DMS 273 (cell line): Measurements from ENCODE around the gene MCAT.
"Not testable (repeated sequence)": the region's sequence is repeated elsewhere in the genome, so short reads cannot be mapped to it uniquely, and the experiment has no call there.

ENCODE experiments used
- DNase-seq: peaks from one replicate; lab custom pipeline; 2025; ENCODE audit not compliant: unreplicated experiment; lab: John Stamatoyannopoulos, UW

The MCAT gene

DNA sequence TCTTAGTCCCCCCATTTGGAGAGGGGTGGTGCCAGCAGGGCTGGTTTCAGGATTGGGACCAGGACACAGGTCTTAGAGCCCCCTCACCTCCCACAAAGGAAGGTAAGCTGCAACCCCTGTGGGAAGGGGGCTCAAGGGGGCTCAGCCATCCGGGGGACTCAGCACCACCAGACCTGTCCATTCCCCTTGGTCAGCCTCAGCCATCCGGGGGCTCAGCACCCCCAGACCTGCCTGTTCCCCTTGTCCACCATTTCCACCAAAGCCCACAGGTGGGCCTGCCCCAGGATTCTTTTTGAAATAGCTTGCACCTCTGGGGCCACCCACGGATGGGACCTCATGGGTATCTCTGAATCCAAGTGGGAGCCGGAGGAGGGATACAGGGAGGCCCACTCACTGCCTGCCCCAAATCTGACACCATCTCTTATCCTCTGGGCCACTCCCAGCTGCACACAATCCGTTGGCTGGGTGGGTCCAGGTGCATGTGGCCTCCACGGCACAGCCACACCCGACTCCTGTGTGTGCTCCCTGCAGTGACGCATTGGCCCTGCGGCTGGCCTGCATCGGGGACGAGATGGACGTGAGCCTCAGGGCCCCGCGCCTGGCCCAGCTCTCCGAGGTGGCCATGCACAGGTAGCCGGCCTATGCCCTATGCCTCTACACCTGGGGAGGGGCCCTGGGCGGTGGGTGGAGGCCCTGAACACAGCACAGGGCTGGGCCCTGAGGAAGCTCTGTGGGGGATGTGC, 15.9 kb downstream of the MCAT start:
- no peak for DNase-seq

DNA sequence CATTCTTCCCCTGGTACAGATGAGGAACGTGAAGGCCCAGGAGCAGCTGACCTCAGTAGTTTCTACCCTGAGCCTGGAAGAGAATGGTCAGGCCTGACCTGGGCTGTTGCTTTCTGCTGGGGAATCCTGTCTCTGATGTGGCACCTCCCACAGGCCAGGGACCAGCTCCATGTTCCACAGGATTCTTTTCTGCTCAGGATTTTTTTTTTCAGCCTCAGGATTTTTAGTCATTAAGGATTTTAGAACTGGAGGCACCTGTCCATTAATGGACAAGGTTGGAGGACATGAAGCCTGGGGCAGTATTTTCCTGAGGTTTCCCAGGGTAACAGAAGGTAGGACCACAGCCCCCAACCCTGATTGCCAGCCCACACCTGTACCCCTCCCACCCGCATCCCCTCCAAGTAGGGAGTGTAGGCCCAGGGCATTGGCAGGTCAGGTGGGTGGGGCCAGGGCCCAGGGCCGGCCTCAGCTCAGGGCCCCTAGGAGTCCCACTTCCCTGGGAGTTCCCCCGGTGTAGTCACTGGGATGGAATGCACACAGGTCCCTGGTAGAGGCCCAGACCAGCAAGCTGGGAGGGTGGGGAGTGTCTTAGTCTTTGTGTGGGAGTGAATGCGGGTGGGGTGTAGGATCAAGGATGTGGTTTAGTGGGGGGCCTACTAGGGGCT, 16.6 kb downstream of the MCAT start:
- no peak for DNase-seq

DNA sequence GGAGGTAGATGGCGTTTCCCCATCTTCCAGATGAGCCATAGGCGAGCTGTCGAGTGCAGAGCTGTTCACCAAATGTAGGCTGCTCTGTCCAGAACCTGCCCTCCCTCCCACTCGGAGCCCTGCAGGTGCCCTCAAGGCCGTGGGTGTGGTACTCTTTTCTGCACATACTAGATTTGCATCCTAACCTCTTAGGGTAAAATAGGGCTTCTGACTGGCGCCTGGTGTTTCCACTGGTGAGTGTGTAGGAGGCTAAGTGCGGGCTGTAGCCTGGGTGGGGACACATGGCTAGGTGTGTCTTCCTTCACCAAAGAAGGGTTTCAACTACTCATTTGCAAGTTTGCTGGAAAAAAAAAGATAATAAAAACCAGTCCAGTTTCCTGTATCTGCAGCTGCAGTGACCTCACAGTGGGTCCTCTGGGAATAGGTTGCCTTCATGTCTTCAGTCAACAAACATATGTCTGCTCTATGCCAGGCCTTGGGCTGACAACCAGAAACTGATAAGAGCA, 24.2 kb downstream of the MCAT start:
- no peak for DNase-seq

DNA sequence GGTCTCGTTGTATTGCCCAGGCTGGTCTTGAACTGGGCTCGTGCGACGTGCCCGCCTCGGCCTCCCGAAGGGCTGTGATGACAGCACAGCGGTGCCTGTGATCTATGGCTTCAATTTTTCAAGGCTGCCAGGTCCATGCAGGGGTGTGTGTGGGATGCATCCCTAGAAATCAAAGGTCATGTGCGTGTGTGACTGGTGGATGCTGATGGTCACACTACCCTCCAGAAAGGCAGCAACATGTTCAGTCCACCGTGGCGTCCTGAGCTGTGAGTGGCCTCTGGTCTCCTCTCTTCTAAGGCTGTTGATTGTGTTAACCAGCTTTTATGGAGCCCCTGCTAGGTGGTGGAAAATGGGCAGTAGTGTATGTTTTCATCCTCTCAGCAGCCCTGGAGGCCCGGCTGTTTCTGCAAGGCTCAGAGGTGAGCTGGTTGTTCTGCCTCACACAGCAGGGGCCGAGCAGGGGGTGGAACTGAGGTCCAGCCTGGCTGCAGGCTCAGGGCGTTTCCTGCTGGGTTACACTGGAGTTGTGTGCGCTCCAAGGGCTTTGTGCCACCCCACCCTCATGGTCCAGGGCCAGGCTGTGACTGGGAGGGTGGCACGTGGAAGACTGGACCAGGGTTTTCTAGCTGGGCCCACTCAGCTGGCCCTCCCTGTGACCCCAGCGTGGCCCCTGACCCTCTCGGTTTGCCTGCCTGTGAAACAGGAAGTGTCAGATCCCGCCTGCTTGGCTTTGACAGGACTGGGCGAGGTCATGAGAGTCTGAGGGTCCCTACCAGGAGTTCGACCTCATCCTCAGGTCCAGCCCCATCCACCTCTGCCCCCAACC, 25.0 kb downstream of the MCAT start:
- no peak for DNase-seq

DNA sequence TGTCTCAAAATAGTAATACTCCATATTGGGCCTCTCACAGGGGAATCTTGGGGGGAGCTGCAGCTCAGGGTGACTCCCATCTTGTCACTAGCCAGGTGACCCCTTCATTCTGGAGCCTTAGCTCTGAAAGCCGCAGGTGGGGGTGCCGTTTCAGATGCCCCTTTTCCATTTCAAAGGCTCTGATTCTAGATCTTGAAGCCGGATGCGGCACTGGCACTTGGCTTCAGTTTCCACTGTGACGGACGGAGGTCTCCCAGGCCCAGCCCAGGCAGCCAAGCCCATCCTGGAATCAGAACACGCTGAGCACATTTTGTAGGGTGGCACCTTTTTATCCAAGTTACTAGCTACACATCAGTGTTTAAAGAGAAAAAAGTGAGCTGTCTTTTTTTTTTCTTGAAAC, 26.3 kb downstream of the MCAT start:
- DNase-seq: no peak

DNA sequence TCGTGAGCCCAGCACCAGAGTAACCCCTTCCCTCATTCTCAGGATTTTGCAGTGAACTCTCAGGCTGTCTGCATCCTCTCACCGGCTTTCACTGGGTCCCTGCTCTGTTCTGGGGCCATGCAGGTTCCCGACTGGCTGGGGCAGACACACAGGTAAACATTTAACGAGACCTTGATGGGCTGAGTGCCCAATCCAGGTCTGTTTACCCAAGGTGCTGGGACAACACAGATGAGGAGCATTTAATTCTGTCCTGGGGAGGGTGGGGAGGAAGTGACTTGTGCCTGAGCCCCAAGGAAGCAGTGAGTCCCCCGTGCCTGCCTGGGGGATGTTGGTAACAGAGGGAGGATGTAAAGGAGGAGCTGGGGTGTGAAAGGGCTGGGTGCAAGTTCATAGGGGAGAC, 28.2 kb downstream of the MCAT start:
- no peak for DNase-seq

DNA sequence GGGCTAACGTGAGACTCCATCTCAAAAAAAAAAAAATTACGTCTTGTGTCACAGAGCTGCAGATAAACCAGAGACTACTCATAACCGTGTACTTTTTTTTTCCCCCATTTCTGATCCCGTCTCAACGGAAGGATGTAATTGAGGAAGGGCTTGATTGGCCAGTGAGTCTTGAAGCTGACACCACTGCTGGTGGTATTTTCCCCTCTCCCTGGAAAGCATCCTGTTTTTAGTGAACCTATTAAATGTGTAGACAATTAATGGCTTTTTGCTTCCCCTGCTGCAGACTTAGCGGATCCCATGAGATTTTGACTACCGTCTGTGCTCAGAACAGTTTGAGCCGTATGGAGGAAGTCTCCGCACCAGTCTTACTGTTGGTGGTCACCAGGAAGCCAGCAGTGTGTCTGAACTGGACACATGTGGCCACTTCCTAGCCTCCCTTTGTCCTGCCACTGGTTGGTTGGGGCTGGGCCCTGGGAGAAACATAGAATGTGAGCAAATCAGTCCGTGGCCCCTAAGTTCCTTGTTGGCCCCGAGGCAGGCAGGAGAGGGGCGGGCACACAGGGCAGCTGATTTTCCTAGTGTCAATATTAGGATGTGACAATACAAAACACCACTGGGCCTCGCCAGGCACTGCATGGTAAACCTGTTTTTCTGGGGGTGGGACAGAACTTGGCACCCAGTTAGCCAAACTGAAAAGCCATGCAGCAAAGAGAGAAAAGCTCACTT, 29.5 kb downstream of the MCAT start:
- DNase-seq: no peak

DNA sequence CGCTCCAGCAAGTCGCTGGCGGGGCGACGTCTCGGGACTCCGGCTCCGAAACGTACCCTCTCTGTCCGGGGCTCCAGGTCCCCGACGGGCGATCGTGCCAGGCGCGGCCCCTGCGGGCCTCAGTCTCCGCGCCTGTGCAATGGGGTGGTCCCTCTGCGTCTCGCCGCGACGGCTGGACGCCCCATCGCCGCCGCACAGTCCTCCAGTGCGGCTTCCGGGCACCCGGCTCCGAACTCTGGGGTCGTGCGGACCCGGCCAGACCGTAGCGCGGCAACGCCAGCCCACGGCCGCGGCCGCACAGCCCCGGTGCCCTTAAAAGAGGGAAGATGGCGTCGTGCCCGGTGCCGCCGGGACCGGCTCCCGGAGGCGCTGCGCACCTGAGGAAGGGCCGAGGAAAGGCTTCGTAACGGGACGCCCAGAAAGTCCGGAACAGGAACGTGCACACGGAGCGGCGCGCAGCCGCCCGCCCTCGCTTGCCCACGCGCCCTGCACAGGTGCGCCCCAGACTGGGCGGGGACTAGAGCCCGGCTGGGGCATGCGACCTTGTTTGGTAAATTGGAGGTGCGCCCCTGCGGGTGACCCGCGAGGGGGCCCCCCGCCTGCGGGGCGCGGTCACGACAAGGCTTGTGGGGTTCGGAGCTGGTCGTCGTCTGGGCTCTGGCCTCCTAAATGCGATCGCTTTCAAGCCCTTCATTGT, 32.1 kb downstream of the MCAT start:
- DNase-seq: peak; percentile 33

DNA sequence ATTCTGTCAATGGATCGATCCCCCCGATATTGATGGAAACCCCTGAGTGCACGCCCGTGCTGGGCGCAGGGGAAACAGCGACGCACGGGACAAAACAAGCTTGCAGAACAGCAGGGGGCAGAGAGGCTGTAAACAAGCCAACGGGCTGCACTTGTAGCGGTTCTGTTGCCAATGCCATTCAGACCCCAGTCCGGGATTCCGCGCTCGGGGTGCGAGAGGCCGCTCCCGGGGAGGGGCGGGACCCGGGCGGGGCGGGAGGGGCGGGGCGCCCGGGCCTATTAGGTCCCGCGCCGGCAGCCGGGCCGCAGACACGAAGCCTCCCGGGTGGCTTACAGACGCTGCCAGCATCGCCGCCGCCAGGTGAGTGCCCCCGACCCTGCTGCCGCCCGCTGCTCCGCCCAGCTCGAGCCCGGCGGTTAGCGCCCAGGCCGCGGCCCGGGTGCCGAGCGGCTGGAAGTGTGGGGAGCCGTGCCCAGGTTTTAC, 32.7 kb downstream of the MCAT start, which contains the start of gene BIK:
Gene BIK (plus strand): TSS at position 307 of the 483 bp plus-strand sequence. CDS start 13,273 bp downstream, outside the sequence.
- DNase-seq: peak; percentile 62

DNA sequence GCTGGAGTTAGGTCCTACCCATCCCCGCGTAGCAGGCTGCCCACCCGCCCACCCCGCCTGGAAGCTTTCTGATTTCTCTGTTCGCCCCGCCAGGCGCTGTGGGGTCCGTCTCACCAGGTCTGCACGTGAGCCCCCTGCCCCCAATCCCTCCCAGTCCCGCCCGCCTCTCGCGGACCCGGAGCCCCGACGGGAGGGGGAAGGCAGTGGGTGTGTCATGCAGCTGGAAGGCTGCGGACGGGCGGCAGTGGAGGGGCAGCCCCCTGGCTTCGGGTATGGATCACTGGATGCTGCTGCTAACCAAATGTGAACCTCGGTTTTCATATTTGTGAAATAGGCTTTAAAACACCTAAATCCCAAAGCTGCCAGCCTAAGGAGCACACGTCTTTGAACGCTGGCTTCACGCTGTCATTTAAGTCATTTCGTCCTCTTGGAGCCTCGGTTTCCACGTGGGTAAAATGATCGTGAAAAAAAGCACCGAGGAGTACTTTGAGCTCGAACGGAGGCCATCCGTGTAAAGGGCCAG, 33.2 kb downstream of the MCAT start:
- no peak for DNase-seq

DNA sequence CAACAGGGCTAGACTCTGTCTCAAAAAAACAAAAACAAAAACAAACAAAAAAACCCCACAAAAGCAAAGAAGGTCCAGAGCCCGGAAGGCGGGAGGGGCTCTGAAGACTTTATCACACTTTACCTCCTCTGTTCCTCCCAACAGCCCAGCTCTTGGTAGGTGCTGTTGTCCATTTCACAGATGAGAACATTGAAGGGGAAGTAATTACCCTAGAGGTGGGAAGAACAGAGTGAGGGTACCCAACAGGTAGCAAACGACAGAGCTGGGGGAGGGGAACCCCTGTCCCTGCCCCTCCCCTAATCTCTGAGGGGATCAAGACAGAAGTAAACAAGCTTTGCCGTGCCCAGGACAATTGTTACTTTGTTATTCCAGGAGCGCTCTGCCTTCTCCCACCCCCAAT, 33.7 kb downstream of the MCAT start:
- no peak for DNase-seq

DNA sequence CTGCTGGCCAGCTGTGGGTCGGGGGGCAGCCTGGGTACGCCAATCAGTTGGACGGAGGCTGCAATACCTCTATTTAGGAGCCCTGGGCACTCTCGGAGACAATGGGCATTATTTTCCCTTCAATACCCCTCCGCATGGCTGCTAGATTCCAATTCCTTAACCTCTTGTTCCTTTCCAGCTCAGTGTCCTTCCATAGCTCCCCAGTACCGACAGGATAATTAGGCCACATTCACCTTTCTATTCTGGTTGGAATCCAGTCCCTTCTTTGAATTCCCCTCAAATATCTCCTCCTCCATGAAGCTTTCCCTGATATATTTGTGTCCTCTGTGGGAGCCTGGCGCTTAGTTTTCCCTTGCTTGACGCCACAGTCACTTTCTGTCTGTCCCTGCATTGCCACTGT, 36.9 kb downstream of the MCAT start:
- no peak for DNase-seq

DNA sequence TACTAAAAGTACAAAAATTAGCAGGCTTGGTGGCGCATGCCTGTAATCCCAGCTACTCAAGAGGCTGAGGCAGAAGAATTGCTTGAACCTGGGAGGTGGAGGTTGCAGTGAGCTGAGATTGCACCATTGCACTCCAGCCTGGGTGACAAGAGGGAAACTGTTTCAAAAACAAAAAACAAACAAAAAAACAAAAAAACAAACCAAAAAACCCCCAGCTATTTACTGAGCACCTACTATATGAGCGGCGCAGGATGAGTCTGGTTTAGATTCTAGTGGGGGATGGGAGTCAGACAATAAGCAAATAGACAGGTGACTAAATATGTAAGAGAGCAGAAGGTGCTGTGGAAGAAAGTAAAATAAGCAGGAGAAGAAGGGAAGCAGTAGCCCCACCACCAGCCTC, 38.2 kb downstream of the MCAT start:
- DNase-seq: not testable (repeated sequence)

DNA sequence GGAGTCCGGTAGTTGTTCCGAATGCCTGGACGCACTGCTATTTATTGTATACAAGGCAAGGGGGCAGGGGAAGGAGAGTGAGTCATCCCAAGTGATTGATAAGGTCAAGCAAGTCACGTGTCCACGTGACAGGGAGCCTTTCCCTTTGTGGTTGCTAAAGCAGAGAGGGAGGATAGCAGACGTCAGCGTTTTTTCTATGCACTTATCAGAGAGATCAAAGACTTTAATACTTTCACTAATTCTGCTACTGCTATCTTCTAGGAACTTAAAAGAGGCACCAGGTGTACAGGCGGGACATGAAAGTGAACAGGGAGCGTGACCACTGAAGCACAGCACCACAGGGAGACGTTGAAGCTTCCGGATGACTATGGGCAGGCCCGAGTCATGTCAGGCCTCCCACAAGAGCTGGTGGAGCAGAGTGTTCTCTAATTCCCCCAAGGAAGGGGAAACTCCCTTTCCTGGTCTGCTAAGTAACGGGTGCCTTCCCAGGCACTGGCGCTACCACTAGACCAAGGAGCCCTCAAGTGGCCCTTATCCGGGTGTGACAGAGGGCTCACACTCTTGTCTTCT, 39.1 kb downstream of the MCAT start:
- not testable (repeated sequence) for DNase-seq

DNA sequence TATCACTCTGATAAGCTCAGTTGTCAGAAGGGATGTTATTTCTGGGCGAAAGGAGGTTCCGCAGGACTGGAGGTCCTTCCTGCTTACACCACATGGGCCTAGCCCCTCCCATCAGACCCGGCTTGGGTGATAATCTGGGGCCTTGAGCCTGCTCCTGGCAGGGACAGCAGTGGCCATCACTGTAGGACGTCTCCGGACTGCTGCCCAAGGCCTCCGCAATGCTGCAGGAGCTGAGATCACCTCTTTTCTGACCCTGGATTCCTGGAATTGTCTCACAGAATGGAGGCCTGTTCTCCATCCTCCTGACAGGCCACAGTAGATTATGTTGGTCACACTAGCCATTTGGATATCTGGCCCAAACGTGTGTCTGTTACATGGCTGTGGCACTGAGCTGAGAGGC, 41.9 kb downstream of the MCAT start:
- no peak for DNase-seq

DNA sequence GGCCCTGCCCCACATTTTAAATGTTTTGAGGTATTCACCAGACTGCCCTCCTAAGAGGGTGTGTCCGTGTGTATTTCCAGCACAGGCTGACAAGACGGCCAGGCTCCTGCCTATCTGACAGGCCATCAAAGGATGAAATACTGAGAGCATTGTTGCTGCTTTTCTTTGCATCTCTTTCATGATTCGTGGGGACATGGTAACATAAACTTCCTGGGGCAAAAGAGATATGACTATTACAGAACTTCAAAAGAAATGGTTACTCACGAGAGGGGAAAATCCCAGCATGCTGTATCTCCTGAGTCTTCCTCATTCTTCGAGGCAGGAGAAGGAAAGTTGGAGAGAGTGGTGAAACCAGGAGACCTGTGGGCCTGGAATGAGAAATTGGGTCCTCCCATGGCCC, 43.0 kb downstream of the MCAT start:
- DNase-seq: no peak

DNA sequence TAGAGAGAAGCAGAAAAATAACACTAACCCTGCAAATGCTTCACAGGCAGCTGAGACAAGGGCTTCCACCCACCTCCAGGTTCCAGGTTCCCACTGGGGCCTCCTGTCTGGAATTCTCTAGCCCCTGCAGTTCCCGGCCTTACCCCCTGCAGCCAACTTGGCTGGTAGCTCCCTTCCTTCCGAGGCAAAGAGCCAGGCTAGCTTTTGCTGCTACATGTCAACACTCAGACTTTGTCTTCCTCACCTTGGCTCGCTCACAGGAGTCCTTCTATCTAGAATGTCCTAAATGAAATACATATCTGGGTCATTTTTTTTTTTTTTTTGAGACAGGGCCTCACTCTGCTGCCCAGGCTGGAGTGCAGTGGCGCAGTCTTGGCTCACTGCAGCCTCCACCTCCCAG, 44.1 kb downstream of the MCAT start:
- DNase-seq: no peak

DNA sequence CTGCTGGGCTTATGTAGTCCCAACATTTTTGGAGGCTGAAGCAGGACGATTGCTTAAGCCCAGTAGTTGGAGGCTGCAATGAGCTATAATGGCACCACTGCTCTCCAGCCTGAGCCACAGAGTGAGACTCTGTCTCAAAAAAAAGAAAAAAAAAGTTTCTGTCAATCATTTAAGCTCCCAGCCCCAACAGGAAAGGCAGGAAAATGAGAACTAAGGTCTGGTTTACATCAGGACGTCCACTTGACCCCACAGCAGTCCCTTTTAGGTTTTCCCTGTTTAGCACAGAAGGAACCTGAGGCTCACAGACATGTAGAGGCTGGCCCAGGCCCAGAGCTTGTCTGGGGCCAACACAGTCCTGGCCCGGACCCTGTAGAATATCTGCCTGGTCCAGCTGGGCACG, 44.8 kb downstream of the MCAT start:
- DNase-seq: no peak

DNA sequence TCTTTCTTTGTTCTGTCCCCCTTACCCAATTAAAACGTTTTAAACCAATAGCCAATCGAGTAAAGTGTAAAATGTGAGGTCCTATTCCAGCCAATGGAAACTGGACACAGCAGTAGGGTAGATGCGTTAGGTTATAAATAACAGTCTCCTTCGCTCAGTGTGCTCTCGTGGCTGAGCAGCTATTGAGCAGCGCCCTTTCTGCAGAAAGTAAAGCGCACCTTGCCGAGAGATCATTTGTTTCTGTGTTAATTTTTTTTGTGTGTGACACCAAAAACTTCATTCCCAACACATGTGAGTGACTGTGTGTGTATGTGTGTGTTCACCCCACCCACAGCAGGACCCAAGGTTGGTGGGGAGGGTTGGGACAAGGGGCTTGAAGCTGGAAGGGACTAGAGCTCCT, 46.8 kb downstream of the MCAT start:
- no peak for DNase-seq

DNA sequence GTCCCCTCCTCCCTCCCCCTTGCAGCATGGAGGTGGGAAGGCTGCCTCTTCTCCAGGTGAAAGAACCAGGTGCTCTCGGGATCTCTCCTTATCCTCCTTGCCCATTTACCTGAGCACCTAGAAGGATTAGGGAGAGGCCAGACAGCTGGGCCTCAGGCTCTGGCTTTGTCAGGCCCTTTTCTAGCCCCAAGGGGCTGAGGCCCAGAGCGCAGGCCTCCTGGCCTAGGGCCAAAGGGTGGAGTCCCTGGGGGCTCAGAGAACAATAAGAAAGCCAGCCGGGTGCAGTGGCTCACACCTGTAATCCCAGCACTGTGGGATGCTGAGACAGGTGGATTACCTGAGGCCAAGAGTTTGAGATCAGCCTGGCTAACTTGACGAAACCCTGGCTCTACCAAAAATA, 48.6 kb downstream of the MCAT start:
- DNase-seq: no peak
